GM21423 (cell line): ENCODE results near the gene POLR3C.

Experiments
- ATAC-seq: cut with Tn5 transposase; IDR thresholded peaks from one replicate; pipeline ENCODE4 v1.9.1; 2021; ENCODE audit warnings: mild to moderate bottlenecking, moderate library complexity; ENCODE audit not compliant: unreplicated experiment

POLR3C gene

GRCh38 chr1:145863282-145864018 is 39.5 kb downstream of the POLR3C start:
- ATAC-seq = no peak

GRCh38 chr1:145868232-145868631 is 44.2 kb downstream of the POLR3C start:
- ATAC-seq = no peak

- ATAC-seq = no peak
These were observed 48.3 kb downstream of the POLR3C start for GRCh38 chr1:145871994-145872924.

- no peak for ATAC-seq
These were observed 50.6 kb downstream of the POLR3C start for GRCh38 chr1:145874646-145875045.

- no peak for ATAC-seq
These were observed 54.0 kb downstream of the POLR3C start for GRCh38 chr1:145877923-145878486.

GRCh38 chr1:145878724-145879123 is 54.7 kb downstream of the POLR3C start:
- no peak for ATAC-seq

- no peak for ATAC-seq
These were observed 55.8 kb downstream of the POLR3C start for GRCh38 chr1:145879775-145880174.

- no peak for ATAC-seq
These were observed 60.7 kb downstream of the POLR3C start for GRCh38 chr1:145884675-145885074.

GRCh38 chr1:145885738-145886287 is 61.8 kb downstream of the POLR3C start, which contains the start of gene ANKRD35:
Gene ANKRD35 (minus strand): TSS chr1:145885866. CDS start chr1:145885758, 108 bp downstream.
- peak; percentile 98 for ATAC-seq

GRCh38 chr1:145886390-145886789 is 62.4 kb downstream of the POLR3C start:
- no peak for ATAC-seq

- ATAC-seq = no peak
These were observed 62.8 kb downstream of the POLR3C start for GRCh38 chr1:145886816-145887215.

GRCh38 chr1:145887631-145888030 is 63.6 kb downstream of the POLR3C start:
- ATAC-seq = no peak

GRCh38 chr1:145889722-145890121 is 65.7 kb downstream of the POLR3C start:
- no peak for ATAC-seq

GRCh38 chr1:145891143-145891542 is 67.1 kb downstream of the POLR3C start:
- ATAC-seq = no peak

GRCh38 chr1:145891587-145892485 is 67.8 kb downstream of the POLR3C start:
- no peak for ATAC-seq

GRCh38 chr1:145892486-145893087 is 68.6 kb downstream of the POLR3C start:
- ATAC-seq = no peak

- ATAC-seq = no peak
These were observed 69.5 kb downstream of the POLR3C start for GRCh38 chr1:145893306-145894055.
